Fibroblast of skin of back (primary cell): ENCODE data around the gene C1QTNF12.
A peak's percentile ranks its signal among the peaks of the same experiment; 100 is the strongest.

Experiments
- DNase-seq: peaks from one replicate; pipeline ENCODE4 v3.0.0-alpha.2; 2013

C1QTNF12 gene

DNA sequence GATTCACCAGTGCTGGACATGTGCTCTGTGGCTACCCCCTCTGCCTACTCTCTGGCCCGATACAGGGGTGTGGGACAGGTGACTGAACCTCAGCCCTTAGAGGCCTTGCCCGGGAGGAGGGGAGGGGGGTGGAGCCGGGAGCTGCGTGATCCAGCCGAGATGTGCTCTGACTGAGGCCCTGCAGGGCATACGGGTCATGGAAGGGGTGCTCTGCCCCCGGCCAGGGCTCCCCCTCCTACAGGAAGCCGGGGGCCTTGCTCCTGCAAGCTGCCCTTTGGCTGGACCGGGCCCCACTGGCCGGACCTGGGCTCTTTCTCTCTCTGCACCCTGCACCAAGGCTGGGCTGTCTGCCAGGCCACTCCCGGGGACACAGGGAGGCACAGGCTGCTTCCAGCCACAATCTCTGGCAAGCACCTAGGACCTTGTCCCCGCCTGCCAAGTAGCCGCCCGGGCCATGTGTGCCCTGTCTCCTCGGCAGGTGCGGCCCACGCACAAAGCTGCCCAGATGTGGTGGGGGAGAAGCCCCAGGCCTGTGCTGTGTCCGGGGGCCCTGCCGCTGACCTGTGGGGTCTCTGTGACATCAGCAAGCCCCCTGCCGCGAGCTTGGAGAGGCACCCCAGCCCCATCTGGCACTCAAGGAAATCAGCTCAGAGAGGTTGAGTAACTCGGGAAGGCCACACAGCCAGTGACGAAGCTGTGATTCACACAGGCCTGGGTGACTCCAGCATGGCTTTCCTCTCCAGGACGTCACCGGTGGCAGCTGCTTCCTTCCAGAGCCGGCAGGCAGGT lies 35.2 kb upstream of the C1QTNF12 start:
- DNase-seq, result no peak

DNA sequence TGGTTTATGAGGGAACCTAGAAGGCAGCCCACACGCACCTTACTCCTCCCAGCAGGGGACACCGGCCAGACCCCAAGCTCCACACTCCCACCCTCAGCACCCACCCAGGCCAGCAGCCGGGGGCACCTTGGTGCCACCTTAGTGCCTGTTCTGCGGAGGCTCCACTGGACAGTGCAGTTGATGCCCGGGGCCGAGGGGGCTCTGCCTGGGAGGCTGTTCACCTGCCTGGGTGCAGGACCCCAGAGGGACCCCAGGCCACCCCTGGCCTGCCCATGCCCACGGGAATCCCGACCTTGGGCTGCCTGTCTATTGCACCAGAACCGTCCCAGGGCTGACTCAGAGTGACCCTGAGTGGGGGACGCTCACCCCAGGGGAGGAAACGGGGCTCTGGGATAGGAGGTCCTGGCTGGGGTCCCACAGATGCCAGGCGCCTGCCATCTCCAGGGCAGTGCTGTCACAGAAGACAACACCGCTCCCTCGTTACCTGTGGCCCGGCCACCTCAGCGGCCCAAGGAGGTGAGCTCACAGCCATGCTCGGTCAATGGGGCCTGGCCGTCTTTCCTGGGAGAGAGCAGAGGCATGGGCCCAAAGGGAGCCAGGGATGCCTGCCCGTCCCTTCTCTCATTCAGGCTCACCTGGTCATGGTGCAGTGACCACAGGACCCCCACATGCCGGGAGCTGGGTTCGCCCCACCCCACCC lies 34.4 kb upstream of the C1QTNF12 start:
- DNase-seq, result no peak

DNA sequence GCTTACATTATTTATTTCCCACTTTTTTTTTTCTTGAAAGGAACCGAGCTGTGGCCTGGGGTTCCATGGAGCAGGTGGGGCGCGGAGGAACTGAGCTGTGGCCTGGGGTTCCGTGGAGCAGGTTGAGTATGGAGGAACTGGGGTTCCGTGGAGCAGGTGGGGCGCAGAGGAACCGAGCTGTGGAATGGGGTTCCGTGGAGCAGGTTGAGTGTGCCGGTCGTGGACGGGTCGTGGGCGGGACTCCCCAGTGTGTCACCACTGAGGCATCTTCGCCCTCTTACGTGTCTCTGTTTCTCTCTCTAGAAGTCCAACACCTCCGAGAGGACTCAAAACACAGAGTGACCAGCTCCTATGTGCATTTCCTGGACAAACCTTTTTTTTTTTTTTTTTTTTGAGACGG lies 32.5 kb upstream of the C1QTNF12 start:
- no peak for DNase-seq

DNA sequence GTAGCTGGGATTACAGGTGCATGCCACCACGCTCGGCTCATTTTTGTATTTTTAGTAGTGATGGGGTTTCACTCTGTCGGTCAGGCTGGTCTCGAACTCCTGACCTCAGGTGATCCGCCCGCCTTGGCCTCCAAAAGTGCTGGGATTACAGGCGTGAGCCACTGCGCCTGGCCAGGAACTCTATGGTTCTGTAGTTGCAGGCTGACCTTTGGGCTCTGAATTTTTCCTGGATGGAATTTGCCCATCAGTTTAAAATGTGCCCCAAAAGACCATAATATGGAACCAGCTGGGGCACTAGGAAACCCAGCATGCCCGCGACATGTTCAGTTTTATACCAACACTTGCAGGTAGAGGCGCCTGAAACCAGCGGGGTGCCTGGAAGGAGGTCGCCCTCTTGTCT lies 32.1 kb upstream of the C1QTNF12 start:
- no peak for DNase-seq

DNA sequence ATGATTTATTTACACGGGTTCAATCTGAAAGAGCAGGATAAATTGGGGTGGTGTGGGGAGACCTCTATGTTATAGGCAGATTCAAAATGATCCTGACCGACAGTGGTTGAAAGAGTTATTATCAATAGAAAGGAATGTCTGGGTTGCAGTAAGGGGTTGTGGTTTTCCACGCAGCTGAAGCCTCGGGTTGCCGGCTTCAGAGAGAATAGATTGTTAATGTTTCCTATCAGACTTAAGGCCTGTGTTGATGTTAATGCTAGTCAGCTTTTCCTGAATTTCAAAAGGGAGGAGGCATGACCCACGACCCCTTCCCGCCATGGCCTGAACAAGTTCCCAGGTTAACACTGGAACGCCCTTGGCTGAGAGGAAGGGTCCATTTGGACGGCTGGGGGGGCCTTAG lies 29.3 kb upstream of the C1QTNF12 start:
- DNase-seq, result no peak

DNA sequence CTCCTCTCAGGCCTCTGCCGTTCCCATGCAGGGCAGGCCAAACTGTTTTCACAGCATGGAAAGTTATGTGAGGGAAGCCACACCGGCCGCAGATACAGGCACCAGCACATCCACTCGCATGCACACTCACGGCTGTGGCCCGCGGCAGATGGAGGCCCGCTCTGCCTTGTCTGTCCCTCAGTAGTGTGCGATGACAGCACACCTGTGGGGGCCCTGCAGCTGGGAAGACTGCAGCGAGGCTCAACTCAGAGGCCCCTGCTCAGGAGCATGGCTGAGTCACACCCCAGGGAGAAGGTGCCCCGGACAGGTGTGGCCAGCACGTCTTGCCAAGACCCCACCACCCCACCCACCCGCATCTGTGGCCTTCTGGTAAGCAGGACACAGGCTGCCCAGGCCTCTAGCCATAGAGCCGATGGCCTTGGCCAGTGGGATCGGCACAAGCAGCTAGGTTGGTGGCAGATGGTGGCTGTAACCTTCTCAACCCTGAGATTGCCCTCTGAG lies 28.5 kb upstream of the C1QTNF12 start:
- DNase-seq, result no peak

DNA sequence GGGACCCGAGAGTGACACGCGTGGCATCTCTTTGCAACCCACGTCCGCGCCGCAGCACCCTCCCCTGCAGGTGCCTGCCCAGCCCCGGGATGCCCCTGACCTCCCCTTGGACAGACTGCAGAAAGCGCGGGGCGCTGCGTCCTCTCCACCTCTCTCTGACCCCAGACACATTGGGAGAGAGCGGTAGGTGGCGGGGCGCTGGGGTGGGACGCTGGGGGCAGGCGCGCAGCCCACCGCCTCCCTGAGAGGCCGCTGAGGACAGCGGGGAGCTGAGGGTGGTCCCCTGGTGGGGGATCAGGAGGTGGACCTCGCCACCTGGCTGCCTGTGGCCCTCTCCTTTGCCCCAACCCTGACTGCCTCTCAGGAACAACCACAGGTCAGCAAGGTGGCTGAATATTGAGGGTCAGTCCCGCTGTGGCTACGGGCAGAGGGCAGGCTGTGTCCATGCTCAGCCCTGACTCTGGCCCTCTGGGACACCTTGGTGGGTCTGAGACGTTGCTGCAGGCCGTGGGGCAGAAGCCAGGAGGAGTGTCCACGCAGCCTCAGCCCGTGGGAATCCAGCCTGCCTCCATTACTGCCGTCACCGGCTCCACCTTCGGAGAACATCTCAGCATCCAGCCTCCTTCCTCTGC lies 27.9 kb upstream of the C1QTNF12 start:
- DNase-seq, result no peak

DNA sequence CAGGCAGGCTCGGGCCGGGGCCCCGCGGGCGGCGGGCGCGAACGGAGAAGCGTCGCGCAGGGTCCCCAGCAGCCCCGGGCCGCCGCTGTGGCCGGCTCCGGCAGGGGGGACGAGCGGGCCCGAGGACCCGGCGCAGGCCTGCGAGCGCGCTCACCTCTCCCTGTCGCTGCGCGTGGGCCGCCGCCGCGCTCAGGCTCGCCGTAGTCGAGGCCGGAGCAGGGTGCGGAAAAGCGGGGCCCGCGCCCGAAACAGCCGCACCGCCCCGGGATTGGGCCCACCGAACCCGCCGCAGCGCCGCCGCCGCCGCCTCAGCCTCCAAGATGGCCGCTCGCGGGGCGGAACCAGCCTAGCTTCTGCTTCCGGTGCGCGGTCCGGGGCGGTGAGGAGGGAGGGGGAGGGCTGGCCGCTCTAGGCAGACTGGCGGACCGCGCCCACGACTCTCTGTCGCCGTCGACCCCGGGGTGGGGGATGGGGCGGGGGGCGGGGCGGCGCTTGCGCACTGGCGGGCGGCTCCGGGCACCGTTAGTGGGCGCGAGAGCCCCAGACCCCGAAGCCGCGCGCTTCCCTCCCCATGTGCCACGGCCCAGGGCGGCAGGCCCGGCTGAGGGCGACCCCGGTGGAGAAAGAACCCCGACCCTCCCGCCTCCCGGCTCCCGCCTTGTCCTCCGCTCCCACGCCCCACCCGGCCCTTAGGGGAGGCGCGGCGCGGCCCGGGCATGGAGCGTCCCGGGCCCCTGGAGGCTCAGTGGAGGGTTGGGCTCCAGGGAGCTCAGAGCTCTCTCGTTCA lies 27.2 kb upstream of the C1QTNF12 start, which contains the start of gene UBE2J2:
UBE2J2 (minus strand) TSS at position 343 of the 787 bp plus-strand sequence. CDS start 5,862 bp downstream, outside the sequence.
- peak; percentile 88 for DNase-seq

DNA sequence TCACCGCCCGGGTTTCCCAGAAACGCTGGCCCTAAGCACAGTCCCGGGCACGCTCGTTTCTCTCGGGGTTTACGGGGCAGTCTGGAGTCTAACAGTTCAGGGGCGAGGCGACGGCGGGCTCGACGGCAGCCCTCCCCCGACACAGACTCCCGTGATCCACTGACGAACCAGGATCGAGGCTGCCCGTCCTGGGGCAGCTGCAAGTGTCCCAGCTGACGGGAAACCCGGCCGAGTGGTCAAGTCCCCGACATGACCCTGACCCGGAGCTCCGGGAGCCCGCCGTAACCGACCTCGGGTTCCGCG lies 26.6 kb upstream of the C1QTNF12 start:
- no peak for DNase-seq

DNA sequence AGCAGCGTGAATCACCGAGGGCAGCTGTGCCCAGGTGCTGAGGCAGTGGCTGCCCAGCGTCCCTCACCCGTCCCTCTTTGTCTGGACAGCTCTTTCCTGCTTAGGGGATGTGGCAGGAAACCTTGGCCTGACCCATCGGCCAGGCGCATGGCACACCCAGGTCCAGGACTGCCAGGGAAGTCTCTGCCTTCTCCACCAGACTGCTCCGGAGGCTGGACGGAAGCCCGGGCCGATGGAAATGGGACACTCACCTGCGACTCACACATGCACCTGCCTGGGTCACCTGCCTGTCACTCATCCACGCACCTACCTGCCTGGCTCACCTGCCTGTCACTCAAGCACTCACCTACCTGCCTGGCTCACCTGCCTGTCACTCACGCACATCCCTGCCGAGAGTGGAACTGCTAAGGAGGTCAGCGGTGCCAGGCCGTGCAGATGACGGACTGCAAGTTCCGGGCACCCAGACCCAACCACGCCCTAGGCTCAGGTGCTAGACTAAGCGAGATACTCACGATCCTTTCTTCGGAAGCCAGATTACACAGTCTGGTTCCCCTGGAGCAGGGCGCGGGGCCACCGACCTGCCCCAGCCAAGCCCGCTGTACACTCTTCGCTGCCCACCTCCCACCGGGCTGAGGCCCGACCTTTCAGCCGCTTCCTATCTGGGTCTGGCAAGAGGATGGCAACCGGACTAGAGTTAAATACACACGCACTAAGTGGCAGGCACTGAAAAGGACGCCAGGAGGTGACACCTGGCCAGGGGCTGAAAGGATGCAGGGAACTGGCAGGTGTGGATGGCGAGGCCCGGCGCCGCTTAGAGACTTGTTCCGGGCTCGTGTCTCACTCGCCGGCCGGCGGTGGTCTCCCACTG lies 26.1 kb upstream of the C1QTNF12 start:
- DNase-seq, result no peak

DNA sequence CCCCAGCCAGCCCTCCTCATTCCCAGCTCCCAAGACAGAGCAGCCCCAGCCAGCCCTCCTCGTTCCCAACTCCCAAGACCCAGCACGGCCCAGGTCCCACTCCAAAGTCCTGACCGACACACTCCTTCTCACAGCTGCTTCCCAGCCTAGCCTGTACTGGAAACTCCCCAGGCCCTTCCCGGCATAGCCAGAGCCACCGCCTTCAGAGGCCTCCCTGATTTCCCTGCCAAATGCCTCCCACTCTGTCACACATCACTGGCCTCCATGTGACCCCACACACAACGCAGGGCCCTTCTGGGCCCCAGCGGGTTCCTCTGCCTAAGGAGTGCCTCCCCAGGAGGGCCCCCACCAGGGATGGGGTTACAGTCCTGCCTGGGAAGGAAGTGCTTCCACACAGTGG lies 24.3 kb upstream of the C1QTNF12 start:
- no peak for DNase-seq

DNA sequence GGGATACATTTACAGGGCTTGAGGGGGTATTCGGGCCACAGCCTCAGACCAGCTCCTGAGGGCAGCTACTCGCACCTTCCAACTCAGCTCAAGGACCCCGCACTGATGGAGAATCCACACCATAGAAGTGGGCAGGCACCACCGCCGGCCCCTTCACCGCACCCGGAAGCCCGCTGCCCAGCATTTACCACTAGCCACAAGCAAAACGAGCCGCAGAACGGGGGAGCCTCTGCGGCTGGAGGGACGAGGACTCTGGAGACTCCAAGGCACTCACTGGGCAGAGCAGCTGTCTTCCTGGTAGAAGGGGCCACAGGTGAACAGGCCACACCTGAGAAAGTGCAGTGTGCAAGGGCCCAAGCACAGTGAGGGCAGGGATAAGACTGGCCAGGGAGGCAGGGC lies 21.8 kb upstream of the C1QTNF12 start:
- no peak for DNase-seq

DNA sequence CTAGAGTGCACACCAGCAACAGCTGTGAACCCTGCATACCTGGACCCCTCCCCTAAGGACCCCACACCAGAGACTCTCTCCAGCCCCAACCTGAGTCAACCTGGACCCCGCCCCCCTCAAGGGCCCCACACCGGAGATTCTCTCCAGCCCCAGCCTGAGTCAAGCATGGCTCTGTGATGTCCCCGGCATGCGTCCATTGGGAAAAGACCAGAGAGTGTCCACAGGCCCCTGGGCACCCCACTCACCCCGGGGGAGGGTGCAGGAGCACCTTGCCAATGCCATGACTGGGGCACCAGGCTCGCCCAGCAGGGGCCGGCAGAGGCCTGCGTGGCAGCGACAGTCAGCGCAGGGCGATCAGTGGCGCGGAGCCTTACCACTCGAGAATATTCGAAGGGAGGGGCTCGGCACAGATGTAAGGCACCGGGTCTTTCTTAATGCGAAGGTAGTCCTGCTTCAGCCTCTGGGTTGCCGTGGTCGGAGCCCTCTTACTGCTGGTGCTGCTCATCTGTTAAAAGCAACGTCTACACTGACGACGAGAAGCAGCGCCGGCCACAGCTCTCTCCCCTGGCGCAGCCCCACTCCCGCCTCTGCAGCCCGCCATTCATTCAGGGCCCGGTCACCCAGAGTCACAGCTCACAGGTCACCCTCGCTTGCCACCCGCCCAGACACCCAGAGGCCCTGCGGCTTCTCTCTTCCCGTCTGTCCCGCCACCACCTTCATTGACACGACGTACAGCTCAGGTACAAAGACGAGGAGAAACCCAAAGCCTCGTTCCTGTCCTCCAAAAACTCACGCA lies 21.2 kb upstream of the C1QTNF12 start:
- DNase-seq, result no peak

DNA sequence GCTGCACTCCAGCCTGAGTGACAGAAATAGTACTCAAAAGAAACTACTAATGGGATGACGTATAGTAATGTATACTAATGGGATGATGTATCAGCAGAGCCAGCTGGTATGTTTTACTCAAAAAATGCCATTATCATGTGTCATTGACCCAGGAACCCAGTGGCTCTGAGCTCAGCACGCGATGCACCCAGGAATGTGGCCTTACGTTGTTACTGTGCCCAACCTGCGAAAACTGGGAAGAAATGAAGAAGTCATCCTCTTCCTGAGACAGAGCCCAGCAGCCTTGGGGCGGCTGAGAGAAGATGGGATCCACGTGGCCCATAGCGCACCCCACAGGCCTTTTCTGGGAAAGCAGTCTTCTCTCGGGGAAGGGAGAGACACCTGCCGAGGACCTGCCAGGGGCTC lies 18.3 kb upstream of the C1QTNF12 start:
- peak; percentile 100 for DNase-seq

DNA sequence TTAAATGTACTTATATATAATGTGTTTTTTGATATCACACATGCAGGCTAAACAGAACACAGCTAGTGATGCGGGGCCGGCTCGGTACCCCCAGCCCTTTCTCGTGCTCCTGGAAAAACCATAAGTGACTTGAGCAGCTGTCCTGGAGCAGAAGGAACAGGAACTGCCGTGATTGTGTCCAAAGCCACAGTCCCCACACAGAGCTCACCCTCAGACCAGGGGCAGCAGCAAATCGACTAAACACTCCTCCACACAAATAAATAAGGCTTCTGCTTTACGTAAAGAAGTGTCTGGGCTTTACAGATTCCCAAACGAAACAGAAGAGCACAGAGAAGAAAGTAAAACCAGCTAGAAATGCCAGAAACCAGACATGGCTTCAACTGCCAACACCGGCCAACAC lies 17.5 kb upstream of the C1QTNF12 start:
- DNase-seq, result no peak

DNA sequence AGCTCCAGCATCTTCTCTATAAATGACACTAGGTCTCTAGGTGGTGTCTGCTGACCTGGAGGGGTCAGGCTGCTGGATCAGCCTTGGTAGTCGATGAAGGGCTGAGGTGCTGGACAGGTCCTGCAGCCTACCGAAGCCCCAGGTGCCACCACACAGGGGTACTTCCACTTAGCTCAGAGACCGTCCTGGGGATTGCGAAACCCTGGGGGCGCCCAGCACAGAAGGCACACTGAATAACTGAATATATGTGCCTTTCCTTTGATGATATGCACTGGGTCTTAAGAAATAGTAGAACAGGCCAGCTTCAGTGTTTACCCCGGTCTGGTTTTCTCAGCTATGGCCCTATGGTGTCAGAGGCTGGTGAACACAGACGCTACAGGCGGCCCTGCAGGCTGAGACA lies 16.2 kb upstream of the C1QTNF12 start:
- no peak for DNase-seq

DNA sequence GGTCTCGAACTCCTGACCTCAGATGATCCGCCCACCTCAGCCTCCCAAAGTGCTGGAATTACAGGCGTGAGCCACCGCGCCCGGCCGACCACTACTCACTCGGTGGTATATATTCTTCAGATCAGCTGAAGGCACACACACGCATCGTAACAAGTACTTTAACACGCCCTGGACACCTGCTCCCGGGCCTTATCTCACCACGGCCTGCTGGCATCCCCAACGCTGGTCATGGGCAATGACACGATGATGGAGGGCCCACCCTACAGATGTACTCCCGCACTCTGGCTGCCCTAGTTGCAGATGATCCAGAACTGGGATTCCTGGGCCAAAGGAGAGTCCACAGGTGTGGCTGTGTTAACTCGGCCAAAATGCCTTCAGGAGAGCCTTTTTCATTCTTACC lies 15.5 kb upstream of the C1QTNF12 start:
- DNase-seq, result no peak

DNA sequence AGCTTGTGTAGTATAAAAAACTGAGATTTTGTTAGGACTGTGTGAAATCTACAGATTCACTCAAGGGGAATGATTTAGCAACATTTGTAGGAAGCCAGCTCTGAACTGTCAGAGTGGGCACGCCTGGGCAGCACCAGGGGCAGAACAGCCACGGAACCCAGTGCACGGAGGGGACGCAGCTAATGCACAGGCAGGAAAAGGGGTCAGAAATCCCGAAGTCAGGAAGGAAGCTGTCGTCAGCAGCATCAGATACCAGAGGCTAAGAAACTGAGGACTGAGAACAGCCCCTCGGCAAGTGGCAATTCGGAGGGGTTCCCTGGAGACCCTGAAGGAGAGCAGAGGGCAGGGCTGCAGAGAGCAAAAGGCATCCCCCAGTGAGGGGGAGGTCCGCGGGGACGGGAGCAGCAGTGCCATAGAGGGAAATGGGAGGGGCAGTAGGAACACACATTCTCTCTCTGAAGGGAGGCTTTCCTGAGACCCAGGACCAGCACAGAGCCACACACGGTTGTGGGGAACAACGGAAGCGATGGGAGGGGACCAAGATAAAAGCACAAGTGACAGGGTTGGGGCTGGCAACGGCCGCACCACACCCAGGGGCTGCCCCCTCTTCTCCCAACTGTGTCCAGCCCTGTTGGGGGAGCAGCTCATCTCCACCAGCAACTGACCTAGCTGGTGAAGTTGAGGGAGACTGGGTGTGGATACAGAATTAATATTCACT lies 14.5 kb upstream of the C1QTNF12 start:
- no peak for DNase-seq

DNA sequence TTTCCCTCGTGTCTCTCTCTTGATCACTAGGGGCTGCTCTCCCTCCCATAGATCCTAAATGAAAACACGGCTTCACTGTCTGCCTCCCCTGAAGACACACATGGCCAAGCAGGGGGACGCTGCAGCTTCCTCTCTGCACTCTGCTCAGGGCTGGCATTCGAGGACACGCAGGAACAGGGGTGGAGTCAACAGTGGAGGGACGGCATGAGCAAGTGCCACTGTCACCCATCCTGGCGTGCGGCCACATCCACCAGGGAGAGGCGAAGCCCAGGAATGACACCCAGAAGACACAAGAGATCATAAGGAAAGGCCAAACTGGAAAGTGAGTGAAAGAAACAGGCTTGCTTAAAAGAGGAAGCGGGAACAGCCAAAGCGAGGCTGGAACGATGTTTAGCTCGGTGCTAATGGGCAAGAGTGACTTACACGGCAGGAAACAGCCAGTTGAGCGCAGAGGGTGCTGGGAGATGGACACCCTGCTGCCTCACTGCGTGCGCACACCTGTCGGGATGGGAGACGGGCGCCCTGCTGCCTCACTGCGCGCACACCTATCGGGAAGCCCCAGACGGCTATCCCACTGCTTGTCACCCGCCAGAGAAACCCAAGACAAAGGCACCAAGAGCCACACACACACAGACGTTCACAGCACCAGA lies 13.6 kb upstream of the C1QTNF12 start:
- DNase-seq, result peak; percentile 75

DNA sequence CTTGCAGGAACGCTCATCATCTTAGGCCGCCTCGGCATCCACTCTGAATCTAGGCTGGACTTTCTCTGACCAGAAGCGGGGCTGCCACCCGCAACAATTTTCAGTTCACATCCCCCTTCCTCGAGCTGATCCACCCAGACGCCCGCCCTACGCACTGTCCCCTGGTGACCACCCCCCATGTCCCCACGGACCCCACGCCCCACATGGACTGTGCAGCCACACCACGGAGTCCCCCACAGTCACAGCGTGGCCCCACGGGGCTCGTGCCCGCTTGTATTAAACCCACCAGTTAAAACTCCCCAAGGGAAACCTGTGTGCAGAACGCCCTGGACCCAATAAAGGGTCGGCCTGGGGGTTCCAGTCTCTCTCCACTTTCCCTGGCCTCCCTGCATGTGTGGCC lies 13.0 kb upstream of the C1QTNF12 start:
- no peak for DNase-seq
